H1 (cell line): ENCODE data around the gene SMARCA4. TPM values are rescaled to one million over a fixed set of nuclear protein-coding genes. Genes with fewer than 3 reads are reported as not detected.

ENCODE experiments used
- CHD1 ChIP-seq: IDR thresholded peaks from 2 replicates; pipeline ENCODE4 v1.6.1; 2012; ENCODE audit warnings: low read depth, low read length, improper control_type of control experiment
- CTCF ChIP-seq, 3 experiments: IDR thresholded peaks; 1 replicate in 2 of 3; 2 replicates in 1 of 3; pipeline versions ENCODE4 v1.5.1 to v1.6.1; 2011; ENCODE audit warnings: low read length in 3 of 3, mild to moderate bottlenecking in 3 of 3, inconsistent platforms in 2 of 3, low read depth in 1 of 3, moderate library complexity in 1 of 3; ENCODE audit not compliant: insufficient read depth in 1 of 3; ENCODE audit errors: control extremely low read depth in 1 of 3
- POU5F1 ChIP-seq: IDR thresholded peaks from 2 replicates; pipeline ENCODE4 v1.6.1; 2011; ENCODE audit warnings: low read depth, mild to moderate bottlenecking, low read length, moderate library complexity
- USF2 ChIP-seq: IDR thresholded peaks from 2 replicates; pipeline ENCODE4 v1.6.1; 2011; ENCODE audit warnings: low read length, improper control_type of control experiment
- ZNF274 ChIP-seq: IDR thresholded peaks from 2 replicates; pipeline ENCODE4 v1.7.0; 2012; ENCODE audit warnings: low read length, borderline replicate concordance; ENCODE audit errors: extremely low read depth
- polyA plus RNA-seq, 7 experiments: library from polyadenylated mRNA; depleted of rRNA in 3 of 7; stranded (reverse) in 5 of 7; unstranded in 2 of 7; fragments of >200 nt in 5 of 7; fragments of 200-250 nt in 2 of 7; gene quantifications; 1 replicate in 5 of 7; 2 replicates in 1 of 7; 4 replicates in 1 of 7; pipeline versions ENCODE4 v1.2.1 to v1.2.3, GENCODE V29; 2011 to 2013; ENCODE audit warnings: missing spikeins in 2 of 7, mixed read lengths in 2 of 7
- total RNA-seq: library from RNA; stranded (reverse); fragmentation: NEBNext Ultra II Directional; extraction: Animal tissue kit (Norgen Biotek cat#: 25700); gene quantifications from 2 replicates; pipeline ENCODE4 v1.2.1, GENCODE V29; 2021

SMARCA4 gene
- total and polyA plus RNA-seq, 2 of the 8 experiments (the other 6 are each of a cell fraction or from before 2014, with no cell fraction given) = 86.4 to 263 TPM

DNA sequence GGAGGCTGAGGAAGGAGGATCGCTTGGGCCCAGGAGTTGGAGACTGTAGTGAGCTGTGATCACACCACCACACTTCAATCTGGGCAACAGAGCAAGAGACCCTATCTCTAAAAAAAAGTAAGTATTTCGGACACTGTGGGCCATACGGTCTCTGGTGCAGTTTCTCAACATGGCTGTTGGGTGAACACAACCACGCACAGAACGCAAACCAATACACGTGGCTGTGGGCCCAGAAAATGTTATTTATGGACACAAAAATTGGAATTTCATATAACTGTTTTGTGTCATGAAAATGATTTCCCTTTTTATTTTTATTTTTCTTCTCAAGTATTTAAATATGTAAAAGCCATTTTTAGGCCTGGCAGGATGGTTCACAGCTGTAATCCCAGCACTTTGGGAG is 147.9 kb downstream of the SMARCA4 start (continued):
- TF ChIP-seq CTCF (IDR thresholded peaks at IDR 0.05; ENCODE audit: control extremely low read depth in 1 of 3, insufficient read depth in 1 of 3, low read depth in 1 of 3, low read length in 3 of 3) (no peak), ZNF274 (no peak), USF2 (no peak), CHD1 (no peak), POU5F1 (no peak)
